ENCODE data around the gene THBD.

DNA sequence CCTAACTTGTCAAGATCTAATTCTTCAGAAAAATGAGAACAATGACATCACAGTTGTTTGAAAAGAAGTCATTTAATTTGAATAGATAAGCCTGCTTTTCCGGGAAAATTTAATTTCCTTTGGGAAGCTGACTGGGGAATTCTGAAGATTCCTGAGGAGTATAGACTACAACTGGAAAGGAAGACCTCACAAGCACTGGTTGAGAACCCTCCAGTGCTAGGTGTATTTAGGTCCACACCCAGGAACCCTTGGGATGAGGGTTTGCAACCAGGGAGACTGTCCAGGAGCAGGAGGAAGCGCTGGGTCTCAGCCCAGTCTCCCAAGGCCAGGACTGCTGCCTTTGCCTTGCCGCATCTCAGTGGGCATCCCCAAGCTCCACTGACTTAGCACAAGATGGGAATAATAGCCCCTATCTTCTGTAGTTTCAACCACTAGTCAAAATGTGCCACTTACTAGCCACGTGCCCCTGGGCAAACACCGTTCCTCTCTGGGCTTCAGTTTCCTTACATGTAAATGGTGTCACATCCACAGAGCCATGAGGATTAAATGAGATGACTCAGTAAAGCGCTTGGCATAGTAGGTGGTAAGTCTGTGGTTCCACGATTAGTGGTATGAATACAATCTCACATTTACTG is 43.5 kb upstream of the THBD start:
- TF ChIP-seq, protein P1, sequence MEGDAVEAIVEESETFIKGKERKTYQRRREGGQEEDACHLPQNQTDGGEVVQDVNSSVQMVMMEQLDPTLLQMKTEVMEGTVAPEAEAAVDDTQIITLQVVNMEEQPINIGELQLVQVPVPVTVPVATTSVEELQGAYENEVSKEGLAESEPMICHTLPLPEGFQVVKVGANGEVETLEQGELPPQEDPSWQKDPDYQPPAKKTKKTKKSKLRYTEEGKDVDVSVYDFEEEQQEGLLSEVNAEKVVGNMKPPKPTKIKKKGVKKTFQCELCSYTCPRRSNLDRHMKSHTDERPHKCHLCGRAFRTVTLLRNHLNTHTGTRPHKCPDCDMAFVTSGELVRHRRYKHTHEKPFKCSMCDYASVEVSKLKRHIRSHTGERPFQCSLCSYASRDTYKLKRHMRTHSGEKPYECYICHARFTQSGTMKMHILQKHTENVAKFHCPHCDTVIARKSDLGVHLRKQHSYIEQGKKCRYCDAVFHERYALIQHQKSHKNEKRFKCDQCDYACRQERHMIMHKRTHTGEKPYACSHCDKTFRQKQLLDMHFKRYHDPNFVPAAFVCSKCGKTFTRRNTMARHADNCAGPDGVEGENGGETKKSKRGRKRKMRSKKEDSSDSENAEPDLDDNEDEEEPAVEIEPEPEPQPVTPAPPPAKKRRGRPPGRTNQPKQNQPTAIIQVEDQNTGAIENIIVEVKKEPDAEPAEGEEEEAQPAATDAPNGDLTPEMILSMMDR (conservative IDR thresholded peaks at IDR 0.05; ENCODE audit: low read depth, low read length): no peak
- no peak for TF ChIP-seq EZH2phosphoT487 (IDR thresholded peaks at IDR 0.05; ENCODE audit: borderline replicate concordance, low read length)
